ENCODE results near the gene PRSS27.

DNA sequence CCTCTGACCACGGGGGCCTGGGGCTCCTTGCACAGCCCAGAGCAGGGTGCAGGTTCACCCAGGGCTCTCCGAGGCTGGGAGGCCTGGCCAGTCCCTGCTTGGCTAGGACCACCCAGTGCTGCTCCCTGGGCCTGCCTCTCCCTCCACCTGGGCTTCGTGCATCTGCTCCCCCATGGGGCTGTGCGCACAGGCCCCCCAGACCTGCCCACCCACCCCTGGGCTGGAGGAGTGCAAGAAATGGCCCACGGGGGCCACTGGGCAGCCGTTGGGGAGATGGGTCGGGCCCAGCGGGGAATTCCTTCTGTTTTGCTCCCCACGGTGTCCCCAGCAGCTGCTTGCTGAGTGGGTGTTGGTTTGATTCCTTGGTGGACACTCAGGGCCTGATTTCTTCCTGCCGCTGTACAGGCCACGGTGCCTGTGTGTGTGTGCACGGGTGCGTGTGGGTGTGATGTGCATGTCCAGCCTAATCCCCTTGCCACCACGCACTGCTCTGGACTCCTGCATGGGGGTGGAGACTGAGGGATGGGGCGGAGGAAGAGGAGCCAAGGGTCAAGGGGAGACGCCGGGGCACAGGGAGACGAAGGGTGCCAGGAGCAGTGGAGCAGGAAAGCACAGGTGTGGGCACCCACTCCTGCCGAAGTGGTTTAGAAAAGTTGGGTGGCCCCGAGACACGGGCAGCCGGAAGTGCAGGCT lies 8.5 kb downstream of the PRSS27 start:
- TF ChIP-seq CTCF (conservative IDR thresholded peaks at IDR 0.05 in 1 of 2, IDR thresholded peaks at IDR 0.05 in 1 of 2; ENCODE audit: low read depth in 1 of 2, low read length in 2 of 2) (no peak), EZH2 (IDR thresholded peaks at IDR 0.05; ENCODE audit: low read length, missing control alignments) (no peak)
